ENCODE results near the gene MAP2K3.

- TF ChIP-seq RELA (CRISPR knock-in tag; IDR thresholded peaks at IDR 0.05; ENCODE audit: borderline replicate concordance) (no peak), NFYB (CRISPR knock-in tag; conservative IDR thresholded peaks at IDR 0.05; ENCODE audit: low read depth) (no peak), FOXK1 (CRISPR knock-in tag; IDR thresholded peaks at IDR 0.05) (no peak), NR2C2 (CRISPR knock-in tag; IDR thresholded peaks at IDR 0.05) (no peak), CBFB (CRISPR knock-in tag; IDR thresholded peaks at IDR 0.05; ENCODE audit: low read depth) (no peak), FOXP1 (CRISPR knock-in tag; IDR thresholded peaks at IDR 0.05; ENCODE audit: borderline replicate concordance) (no peak)
- TF ChIP-seq, protein P1, sequence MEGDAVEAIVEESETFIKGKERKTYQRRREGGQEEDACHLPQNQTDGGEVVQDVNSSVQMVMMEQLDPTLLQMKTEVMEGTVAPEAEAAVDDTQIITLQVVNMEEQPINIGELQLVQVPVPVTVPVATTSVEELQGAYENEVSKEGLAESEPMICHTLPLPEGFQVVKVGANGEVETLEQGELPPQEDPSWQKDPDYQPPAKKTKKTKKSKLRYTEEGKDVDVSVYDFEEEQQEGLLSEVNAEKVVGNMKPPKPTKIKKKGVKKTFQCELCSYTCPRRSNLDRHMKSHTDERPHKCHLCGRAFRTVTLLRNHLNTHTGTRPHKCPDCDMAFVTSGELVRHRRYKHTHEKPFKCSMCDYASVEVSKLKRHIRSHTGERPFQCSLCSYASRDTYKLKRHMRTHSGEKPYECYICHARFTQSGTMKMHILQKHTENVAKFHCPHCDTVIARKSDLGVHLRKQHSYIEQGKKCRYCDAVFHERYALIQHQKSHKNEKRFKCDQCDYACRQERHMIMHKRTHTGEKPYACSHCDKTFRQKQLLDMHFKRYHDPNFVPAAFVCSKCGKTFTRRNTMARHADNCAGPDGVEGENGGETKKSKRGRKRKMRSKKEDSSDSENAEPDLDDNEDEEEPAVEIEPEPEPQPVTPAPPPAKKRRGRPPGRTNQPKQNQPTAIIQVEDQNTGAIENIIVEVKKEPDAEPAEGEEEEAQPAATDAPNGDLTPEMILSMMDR (IDR thresholded peaks at IDR 0.05): no peak
- TF ChIP-seq, protein P2, sequence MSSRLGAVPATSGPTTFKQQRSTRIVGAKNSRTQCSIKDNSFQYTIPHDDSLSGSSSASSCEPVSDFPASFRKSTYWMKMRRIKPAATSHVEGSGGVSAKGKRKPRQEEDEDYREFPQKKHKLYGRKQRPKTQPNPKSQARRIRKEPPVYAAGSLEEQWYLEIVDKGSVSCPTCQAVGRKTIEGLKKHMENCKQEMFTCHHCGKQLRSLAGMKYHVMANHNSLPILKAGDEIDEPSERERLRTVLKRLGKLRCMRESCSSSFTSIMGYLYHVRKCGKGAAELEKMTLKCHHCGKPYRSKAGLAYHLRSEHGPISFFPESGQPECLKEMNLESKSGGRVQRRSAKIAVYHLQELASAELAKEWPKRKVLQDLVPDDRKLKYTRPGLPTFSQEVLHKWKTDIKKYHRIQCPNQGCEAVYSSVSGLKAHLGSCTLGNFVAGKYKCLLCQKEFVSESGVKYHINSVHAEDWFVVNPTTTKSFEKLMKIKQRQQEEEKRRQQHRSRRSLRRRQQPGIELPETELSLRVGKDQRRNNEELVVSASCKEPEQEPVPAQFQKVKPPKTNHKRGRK (CRISPR knock-in tag; IDR thresholded peaks at IDR 0.05; ENCODE audit: borderline replicate concordance): no peak
- TF ChIP-seq, protein P3, sequence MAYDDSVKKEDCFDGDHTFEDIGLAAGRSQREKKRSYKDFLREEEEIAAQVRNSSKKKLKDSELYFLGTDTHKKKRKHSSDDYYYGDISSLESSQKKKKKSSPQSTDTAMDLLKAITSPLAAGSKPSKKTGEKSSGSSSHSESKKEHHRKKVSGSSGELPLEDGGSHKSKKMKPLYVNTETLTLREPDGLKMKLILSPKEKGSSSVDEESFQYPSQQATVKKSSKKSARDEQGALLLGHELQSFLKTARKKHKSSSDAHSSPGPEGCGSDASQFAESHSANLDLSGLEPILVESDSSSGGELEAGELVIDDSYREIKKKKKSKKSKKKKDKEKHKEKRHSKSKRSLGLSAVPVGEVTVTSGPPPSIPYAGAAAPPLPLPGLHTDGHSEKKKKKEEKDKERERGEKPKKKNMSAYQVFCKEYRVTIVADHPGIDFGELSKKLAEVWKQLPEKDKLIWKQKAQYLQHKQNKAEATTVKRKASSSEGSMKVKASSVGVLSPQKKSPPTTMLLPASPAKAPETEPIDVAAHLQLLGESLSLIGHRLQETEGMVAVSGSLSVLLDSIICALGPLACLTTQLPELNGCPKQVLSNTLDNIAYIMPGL (CRISPR knock-in tag; IDR thresholded peaks at IDR 0.05): no peak
- TF ChIP-seq, protein P4, sequence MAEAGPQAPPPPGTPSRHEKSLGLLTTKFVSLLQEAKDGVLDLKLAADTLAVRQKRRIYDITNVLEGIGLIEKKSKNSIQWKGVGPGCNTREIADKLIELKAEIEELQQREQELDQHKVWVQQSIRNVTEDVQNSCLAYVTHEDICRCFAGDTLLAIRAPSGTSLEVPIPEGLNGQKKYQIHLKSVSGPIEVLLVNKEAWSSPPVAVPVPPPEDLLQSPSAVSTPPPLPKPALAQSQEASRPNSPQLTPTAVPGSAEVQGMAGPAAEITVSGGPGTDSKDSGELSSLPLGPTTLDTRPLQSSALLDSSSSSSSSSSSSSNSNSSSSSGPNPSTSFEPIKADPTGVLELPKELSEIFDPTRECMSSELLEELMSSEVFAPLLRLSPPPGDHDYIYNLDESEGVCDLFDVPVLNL (CRISPR knock-in tag; IDR thresholded peaks at IDR 0.05; ENCODE audit: borderline replicate concordance, low read depth): no peak
Measured at GRCh38 chr17:21248500-21248899, 36.0 kb upstream of the MAP2K3 start.

Data from WTC11 (cell line).